HS-27A (cell line): Measurements from ENCODE around the gene CSNK1G1.
"Not testable (repeated sequence)": the region's sequence is repeated elsewhere in the genome, so short reads cannot be mapped to it uniquely, and the experiment has no call there.

Experiments
- DNase-seq: peaks from one replicate; pipeline ENCODE4 v3.0.0-alpha.2; 2012; ENCODE audit warnings: low read depth, missing footprints

CSNK1G1 gene

DNA sequence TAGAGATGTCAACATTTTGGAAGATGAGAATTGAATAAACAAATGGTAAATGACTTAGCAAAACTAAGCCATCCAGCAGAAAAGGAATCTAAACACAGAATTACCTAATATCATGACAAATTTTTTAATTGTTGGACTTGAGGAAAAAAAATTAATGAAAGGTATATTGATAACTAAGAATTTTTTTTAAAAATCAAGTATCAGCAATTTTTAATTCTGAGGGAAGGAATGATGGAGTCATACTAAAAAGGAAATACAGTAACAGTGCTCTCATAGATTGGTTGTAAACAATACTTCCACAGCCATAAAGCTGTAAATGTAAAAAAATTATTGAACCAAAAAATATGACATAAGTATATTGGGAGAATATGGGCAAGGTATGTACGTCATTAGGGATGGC, 68.0 kb downstream of the CSNK1G1 start:
- no peak for DNase-seq

- DNase-seq = no peak
Measured at GRCh38 chr15:64286473-64286872, 69.5 kb downstream of the CSNK1G1 start.

GRCh38 chr15:64285871-64286270, 70.1 kb downstream of the CSNK1G1 start:
- no peak for DNase-seq

- no peak for DNase-seq
Measured at GRCh38 chr15:64285150-64285549, 70.8 kb downstream of the CSNK1G1 start.

- DNase-seq = no peak
Measured at GRCh38 chr15:64284042-64284441, 71.9 kb downstream of the CSNK1G1 start.

DNA sequence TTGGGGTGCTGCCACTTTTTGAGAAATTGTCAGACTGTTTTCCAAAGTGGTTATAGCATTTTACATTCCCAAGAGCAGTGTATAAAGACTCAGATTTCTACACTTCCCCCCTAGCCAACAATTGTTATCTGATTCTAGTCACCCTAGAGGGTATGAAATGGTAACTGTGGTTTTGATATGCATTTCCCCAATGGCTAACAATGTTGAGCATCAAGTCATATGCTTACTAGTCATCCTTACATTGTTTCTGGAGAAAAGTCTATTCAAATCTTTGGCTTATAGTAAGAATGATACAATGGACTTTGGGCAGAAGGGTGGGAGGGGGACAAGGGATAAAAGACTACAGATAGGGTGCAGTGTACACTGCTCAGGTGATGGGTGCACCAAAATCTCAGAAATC, 73.3 kb downstream of the CSNK1G1 start:
- DNase-seq = no peak

DNA sequence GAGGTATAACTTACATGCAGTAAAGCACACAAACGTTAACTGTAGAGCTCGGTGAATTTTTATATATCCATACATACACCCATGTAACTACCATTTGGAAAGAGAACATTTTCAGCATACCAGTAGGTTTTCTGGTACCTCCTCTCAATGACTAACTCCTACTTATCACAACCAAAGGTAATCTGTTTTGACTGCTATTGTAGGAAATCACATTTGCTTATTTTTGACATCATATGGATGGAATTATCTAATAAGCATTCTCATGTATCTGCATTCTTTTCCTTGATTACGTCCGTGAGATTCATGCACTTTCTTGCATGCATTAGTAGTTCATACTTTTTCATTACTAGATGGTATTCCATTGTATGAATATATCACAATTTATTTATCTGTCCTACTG, 76.8 kb downstream of the CSNK1G1 start:
- no peak for DNase-seq

GRCh38 chr15:64275934-64276333, 80.0 kb downstream of the CSNK1G1 start:
- DNase-seq = no peak

DNA sequence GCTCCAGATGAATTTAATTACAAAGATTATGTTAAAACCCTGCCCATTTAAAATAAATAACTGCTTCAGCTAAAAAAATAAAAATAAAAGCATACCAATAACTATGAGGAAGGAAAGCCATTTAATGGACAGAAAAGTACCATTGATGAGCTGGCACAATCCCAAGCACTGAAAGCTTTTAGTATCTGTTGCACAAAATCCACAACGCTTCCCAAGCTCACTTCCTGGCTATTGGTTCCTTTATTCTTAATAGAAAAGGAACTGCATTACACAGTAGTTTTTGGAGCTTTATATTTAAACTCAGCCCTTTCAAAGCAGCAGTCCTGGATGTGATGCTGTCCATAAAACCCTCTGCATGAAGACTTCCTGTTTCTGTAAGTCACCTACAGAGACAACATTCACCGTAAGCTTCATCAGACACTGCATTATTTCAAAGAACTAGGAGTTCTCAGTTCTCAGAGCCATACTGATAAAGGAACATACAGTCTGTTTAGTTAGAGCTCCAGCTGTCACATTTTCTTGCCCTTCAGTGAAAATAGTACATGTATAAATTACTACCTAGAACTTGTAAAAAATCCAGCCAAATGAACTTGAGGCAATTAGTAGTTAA, 81.5 kb downstream of the CSNK1G1 start:
- DNase-seq = no peak

DNA sequence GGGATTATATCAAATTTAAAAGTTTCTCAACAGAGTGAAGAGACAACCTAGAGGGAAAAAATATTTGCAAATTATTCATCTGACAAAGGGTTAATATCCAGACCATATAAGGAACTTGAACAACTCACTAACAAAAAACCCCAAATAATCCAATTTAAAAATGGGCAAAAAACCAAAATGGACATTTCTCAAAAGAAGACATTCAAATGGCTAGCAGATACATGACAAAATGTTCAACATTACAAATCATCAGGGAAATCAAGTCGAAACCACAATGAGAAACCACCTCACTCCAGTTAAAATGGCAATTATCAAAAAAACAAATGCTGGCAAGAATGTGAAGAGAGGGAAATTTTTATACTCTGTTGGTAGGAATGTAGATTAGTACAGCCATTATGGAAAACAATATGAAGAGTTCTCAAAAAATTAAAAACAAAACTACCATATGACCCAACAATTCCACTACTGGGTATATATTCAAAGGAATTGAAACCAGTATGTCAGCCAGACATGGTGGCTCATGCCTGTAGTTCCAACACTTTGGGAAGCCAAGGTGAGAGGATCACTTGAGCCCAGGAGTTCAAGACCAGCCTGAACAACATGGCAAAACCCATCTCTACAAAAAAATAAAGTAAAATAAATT, 88.5 kb downstream of the CSNK1G1 start:
- no peak for DNase-seq

- DNase-seq = not testable (repeated sequence)
Measured at GRCh38 chr15:64265188-64265587, 90.8 kb downstream of the CSNK1G1 start.

DNA sequence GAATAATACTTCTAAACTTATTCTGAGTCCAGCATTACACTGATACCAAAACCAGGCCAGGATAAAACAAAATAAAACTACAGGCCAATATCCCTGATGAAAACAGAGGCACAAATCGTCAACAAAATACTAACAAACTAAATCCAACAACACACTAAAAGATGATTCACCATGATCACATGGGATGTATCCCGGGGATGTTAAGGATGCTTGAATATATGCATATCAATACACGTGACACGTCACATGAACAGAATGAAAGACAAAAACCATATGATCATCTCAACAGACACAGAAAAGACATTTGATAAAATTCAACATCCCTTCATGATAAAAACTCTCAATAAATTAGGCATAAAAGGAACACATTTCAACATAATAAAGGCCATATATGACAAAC, 91.5 kb downstream of the CSNK1G1 start:
- no peak for DNase-seq

DNA sequence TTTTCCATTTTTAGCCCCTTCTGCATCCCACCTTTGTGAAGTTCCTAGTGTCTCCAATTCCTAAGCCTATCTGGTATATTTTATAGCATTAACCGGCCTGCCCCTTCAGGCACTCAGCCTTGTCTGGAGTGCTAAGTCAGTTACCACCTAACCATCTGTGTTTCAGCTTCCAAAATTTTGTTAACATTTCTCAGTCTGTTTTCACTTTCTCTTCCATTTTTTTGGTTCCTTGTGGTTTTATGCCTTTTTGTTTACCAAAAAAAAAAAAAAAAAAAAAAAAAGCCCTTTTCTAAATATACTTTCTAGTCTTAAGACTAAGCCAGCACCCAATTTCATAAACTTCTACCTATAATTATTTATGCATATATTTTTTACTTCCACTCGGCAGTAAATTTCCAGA, 92.4 kb downstream of the CSNK1G1 start:
- DNase-seq = no peak

- no peak for DNase-seq
Measured at GRCh38 chr15:64256051-64256450, 99.9 kb downstream of the CSNK1G1 start.

DNA sequence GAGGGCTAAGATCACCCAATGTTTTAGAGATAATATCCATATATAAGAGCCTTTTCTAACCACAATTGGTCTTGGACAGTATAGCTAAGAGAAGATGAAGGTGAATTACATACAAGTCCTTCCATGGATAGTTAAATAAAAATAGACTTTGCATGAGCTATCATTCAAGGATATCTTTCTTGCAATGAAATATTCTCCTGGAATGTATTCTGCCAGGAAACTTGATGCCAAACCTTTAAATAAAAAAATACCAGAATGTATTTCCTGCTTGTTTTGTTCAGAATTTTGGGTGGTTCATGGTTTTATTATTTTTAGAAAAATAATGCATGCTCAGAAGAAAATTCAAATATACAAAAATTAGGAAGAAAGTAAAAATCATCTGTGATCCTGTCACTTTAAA, 104.3 kb downstream of the CSNK1G1 start:
- DNase-seq = no peak

DNA sequence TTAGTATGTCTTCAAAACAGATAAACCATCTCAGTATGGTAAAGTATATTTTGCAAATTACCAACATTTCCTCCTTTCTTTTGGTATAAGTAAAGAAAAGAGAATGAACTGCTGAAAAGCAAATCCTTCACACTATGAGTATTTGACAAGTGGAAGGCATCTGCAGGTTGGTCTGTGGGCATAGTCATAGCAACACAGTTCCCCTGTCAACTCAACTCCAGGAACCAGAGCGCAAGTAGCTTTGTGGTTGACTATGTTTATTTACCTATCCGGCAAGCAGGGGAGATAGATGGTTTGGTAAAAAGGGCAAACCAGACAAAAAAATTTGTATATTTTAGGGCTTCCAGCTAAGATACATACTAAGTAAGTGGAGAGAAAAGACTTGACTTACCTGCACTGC, 104.9 kb downstream of the CSNK1G1 start:
- no peak for DNase-seq

- no peak for DNase-seq
Measured at GRCh38 chr15:64249883-64250575, 105.9 kb downstream of the CSNK1G1 start.

- no peak for DNase-seq
Measured at GRCh38 chr15:64249406-64249805, 106.6 kb downstream of the CSNK1G1 start.

GRCh38 chr15:64247906-64248541, 107.9 kb downstream of the CSNK1G1 start:
- DNase-seq = peak; percentile 73

DNA sequence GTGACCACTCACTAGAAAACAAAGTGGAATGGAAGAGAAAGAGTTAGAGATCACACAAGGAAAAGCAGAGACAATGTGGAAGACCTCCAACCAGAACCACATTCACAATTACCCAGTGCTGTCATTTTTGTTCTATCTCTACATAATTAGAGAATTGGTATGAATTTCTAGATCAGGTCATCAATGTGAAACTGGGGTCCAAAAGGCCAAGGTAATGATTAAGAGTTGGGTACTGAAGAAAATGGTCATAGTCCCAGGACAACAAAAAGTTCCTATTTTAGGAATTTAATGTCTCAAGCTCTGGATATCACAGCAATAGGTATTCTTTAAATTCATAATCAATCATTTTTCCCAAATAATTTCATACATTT, 108.5 kb downstream of the CSNK1G1 start:
- DNase-seq = no peak

DNA sequence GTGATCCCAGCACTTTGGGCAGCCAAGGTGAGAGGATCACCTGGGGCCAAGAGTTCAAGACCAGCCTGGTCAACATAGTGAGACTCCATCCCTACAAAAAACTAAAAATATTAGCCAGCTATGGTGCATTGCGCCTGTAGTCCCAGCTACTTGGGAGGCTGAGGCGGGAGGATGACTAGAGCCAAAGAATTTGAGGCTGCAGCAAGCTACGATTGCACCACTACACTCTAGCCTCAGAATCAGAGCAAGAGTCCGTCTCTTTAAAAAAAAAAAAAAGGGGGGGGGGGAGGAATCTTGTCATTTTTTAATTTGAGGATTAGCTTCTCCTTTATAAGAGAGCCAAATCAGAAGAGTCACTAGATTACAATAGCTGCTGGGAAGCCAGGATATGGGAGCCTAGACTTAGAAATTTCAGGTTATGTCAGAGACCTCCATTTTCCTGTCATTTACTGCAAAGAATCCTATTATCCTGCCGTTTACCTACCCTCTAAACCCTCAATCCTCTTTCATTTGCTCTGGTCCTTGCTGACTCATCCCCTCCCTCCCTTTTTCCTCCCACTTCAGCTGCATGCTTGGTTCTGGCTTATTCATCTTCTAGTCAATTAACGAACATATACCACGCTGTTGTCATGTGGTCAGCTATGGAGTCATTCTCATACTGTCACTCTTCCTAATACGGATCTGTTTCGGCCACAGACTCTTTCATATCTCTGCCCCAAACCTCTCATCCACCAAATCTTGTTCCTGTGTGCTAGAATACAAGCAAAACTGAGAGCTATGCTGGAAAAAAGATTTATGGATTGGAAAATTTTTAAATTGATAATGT, 109.4 kb downstream of the CSNK1G1 start:
- DNase-seq = peak; percentile 78

DNA sequence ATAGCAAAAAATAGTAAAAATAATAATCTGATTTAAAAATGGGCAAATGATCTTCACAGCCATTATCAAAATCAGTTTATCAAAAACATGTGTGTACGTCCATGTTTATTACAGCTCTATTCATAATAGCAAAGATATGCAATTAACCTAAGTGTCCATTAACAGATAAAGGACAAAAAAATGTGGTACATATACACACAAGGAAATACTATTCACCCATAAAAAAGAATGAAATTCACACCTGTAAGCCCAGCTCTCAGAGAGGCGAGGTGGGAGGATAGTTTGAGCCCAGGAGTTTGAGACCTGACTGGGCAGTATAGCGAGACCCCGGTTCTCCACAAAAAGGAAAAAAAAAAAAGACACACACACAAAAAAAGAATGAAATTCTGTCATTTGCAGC, 110.6 kb downstream of the CSNK1G1 start:
- no peak for DNase-seq
